Gastroesophageal sphincter (tissue), 3 donors: ENCODE results near the gene LMX1B.

Source experiments
- EP300 ChIP-seq: sonication (generic); formaldehyde crosslinking; IDR thresholded peaks from one replicate; pipeline ENCODE4 v1.6.1; 2017; ENCODE audit warnings: antibody characterized with exemption, mild to moderate bottlenecking
- TF ChIP-seq, protein P1 (sequence below), 4 experiments: fragments of 200-600 bp in 2 of 4; fragments of 450-650 bp in 2 of 4; sonication (generic) in 1 of 4; IDR thresholded peaks; one replicate each; pipeline ENCODE4 v1.5.1; 2017 to 2019; ENCODE audit warnings: antibody characterized with exemption in 4 of 4, mild to moderate bottlenecking in 2 of 4, moderate library complexity in 2 of 4

GRCh38 chr9:126618190-126618584, 4.5 kb downstream of the LMX1B start:
- TF ChIP-seq, protein P1, sequence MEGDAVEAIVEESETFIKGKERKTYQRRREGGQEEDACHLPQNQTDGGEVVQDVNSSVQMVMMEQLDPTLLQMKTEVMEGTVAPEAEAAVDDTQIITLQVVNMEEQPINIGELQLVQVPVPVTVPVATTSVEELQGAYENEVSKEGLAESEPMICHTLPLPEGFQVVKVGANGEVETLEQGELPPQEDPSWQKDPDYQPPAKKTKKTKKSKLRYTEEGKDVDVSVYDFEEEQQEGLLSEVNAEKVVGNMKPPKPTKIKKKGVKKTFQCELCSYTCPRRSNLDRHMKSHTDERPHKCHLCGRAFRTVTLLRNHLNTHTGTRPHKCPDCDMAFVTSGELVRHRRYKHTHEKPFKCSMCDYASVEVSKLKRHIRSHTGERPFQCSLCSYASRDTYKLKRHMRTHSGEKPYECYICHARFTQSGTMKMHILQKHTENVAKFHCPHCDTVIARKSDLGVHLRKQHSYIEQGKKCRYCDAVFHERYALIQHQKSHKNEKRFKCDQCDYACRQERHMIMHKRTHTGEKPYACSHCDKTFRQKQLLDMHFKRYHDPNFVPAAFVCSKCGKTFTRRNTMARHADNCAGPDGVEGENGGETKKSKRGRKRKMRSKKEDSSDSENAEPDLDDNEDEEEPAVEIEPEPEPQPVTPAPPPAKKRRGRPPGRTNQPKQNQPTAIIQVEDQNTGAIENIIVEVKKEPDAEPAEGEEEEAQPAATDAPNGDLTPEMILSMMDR (IDR thresholded peaks at IDR 0.05): no peak
- TF ChIP-seq EP300: no peak
